IPS-15b (cell line): ENCODE results near the gene RIIAD1.

Experiments
- H3K27me3 ChIP-seq: one replicate; pipeline ENCODE4 v1.6.1; 2013; ENCODE audit warnings: low read length; ENCODE audit not compliant: control insufficient read depth, insufficient read depth
- H3K36me3 ChIP-seq: one replicate; pipeline ENCODE4 v1.6.1; 2013; ENCODE audit warnings: low read length; ENCODE audit not compliant: control insufficient read depth, insufficient read depth
- H3K4me1 ChIP-seq: one replicate; pipeline ENCODE4 v1.6.1; 2013; ENCODE audit warnings: mild to moderate bottlenecking, low read length; ENCODE audit not compliant: control insufficient read depth, insufficient read depth
- H3K4me3 ChIP-seq: one replicate; pipeline ENCODE4 v1.5.1; 2013; ENCODE audit warnings: low read depth, low read length
- H3K9ac ChIP-seq: one replicate; pipeline ENCODE4 v1.6.1; 2013; ENCODE audit warnings: low read depth, mild to moderate bottlenecking, low read length
- H3K9me3 ChIP-seq: one replicate; pipeline ENCODE4 v1.6.1; 2013; ENCODE audit warnings: mild to moderate bottlenecking, low read length; ENCODE audit not compliant: control insufficient read depth, insufficient read depth

RIIAD1 gene

GRCh38 chr1:151777317-151777716 is 56.0 kb downstream of the RIIAD1 start:
- no peaks in the 10 kb centered on the region for H3K9me3 ChIP-seq
- H3K4me3 ChIP-seq, result no peak overlapping the region
- H3K9ac ChIP-seq, result no peak overlapping the region
- no peaks in the 10 kb centered on the region for H3K4me1 ChIP-seq
- peaks cover 6% of the 10 kb centered on the region for H3K36me3 ChIP-seq
- H3K27me3 ChIP-seq, result no peaks in the 10 kb centered on the region
